HepG2 (cell line): Measurements from ENCODE around the gene AK4. TPM values are rescaled to one million over a fixed set of nuclear protein-coding genes. Genes with fewer than 3 reads are reported as not detected.

Experiments
- ATF1 ChIP-seq: IDR thresholded peaks from 2 replicates; pipeline ENCODE4 v1.6.1; 2016; ENCODE audit warnings: mild to moderate bottlenecking, control low read depth
- ZNF549 ChIP-seq: sonication (generic); formaldehyde crosslinking; IDR thresholded peaks from 2 replicates; pipeline ENCODE4 v1.5.0; 2020; ENCODE audit warnings: missing genetic modification reagents
- ZNF674 ChIP-seq: sonication (generic); formaldehyde crosslinking; IDR thresholded peaks from 2 replicates; pipeline ENCODE4 v1.5.0; 2020; ENCODE audit warnings: low read depth, mild to moderate bottlenecking, missing genetic modification reagents
- polyA plus RNA-seq, 8 experiments: library from polyadenylated mRNA; depleted of rRNA in 3 of 8; stranded (reverse) in 7 of 8; unstranded in 1 of 8; fragments of >200 nt; fragmentation: Illumina TruSeq in 4 of 8; extraction: Trizol in 4 of 8; gene quantifications; 2 replicates each; pipeline versions ENCODE4 v1.2.1 to v1.2.3, GENCODE V29; 2011 to 2016; ENCODE audit warnings: low read depth in 4 of 8, missing spikeins in 1 of 8, mixed read lengths in 1 of 8; ENCODE audit not compliant: insufficient read depth in 1 of 8
- total RNA-seq, 5 experiments: library from RNA; depleted of rRNA; stranded (reverse); fragments of >200 nt; fragmentation: Illumina TruSeq; extraction: Trizol; gene quantifications; 2 replicates each; pipeline ENCODE4 v1.2.3, GENCODE V29; 2016; ENCODE audit warnings: low read depth in 1 of 5
- TF ChIP-seq, protein P1 (sequence below): sonication (generic); formaldehyde crosslinking; IDR thresholded peaks from 2 replicates; pipeline ENCODE4 v1.4.0; 2020; ENCODE audit warnings: missing genetic modification reagents
- TF ChIP-seq, protein P2 (sequence below): sonication (generic); formaldehyde crosslinking; IDR thresholded peaks from 2 replicates; pipeline ENCODE4 v1.5.1; 2020; ENCODE audit warnings: mild to moderate bottlenecking, missing genetic modification reagents, borderline replicate concordance
- TF ChIP-seq, protein P3 (sequence below): sonication (generic); formaldehyde crosslinking; IDR thresholded peaks from 2 replicates; pipeline ENCODE4 v1.8.1; 2022; ENCODE audit warnings: mild to moderate bottlenecking, missing genetic modification reagents
- TF ChIP-seq, protein P4 (sequence below): sonication (generic); formaldehyde crosslinking; IDR thresholded peaks from 2 replicates; pipeline ENCODE4 v1.8.1; 2023; ENCODE audit warnings: mild to moderate bottlenecking, missing genetic modification reagents
- TF ChIP-seq, protein P5 (sequence below): sonication (generic); formaldehyde crosslinking; IDR thresholded peaks from 2 replicates; pipeline ENCODE4 v1.4.0; 2020; ENCODE audit warnings: missing genetic modification reagents
- TF ChIP-seq, protein P6 (sequence below): sonication (generic); formaldehyde crosslinking; IDR thresholded peaks from 2 replicates; pipeline ENCODE4 v1.5.1; 2020; ENCODE audit warnings: mild to moderate bottlenecking, missing genetic modification reagents, moderate library complexity

The AK4 gene
- total and polyA plus RNA-seq, 2 of the 13 experiments (the other 11 are each of a cell fraction or from before 2014, with no cell fraction given), result 110 to 160 TPM

DNA sequence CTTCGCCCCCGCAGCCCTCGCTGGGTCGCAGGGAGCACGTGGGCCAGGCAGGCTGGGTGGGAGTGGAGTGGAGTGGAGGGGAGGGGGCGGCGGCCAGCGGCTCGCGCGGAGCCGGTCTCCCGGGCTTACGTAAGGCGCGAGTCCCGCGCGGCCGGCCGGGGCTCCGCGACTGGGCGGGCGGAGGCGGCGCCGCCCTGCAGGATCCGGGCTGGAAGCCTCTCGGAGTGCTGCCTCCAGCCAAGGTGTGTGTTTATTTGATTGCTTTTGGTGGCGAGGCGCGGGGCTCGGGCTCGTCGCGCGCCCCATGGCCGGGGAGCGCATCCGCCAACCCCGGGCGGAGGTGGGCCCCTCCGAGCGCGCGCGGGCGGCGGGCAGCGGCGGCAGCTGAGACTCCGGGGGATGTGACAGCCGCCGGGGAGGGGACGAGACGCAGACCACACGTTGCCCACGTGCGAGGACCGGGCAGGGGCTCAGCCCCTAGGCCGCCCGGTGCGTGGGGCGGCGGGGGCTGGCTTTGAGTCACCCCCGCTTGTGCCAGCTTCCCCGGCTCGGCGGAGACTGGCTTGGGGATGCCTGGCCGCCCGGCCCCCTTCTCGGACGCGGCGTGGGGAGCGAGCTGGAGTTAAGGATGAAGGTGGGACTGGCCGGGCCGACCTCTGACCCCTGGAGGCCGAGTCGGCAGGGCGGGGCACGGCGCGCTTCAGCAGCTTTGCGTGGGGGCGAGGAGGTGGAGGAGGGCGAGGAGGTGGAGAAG, 402 bp upstream of the AK4 start (continued):
- TF ChIP-seq, protein P1, sequence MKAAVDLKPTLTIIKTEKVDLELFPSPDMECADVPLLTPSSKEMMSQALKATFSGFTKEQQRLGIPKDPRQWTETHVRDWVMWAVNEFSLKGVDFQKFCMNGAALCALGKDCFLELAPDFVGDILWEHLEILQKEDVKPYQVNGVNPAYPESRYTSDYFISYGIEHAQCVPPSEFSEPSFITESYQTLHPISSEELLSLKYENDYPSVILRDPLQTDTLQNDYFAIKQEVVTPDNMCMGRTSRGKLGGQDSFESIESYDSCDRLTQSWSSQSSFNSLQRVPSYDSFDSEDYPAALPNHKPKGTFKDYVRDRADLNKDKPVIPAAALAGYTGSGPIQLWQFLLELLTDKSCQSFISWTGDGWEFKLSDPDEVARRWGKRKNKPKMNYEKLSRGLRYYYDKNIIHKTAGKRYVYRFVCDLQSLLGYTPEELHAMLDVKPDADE, result no peak
- TF ChIP-seq, protein P2, sequence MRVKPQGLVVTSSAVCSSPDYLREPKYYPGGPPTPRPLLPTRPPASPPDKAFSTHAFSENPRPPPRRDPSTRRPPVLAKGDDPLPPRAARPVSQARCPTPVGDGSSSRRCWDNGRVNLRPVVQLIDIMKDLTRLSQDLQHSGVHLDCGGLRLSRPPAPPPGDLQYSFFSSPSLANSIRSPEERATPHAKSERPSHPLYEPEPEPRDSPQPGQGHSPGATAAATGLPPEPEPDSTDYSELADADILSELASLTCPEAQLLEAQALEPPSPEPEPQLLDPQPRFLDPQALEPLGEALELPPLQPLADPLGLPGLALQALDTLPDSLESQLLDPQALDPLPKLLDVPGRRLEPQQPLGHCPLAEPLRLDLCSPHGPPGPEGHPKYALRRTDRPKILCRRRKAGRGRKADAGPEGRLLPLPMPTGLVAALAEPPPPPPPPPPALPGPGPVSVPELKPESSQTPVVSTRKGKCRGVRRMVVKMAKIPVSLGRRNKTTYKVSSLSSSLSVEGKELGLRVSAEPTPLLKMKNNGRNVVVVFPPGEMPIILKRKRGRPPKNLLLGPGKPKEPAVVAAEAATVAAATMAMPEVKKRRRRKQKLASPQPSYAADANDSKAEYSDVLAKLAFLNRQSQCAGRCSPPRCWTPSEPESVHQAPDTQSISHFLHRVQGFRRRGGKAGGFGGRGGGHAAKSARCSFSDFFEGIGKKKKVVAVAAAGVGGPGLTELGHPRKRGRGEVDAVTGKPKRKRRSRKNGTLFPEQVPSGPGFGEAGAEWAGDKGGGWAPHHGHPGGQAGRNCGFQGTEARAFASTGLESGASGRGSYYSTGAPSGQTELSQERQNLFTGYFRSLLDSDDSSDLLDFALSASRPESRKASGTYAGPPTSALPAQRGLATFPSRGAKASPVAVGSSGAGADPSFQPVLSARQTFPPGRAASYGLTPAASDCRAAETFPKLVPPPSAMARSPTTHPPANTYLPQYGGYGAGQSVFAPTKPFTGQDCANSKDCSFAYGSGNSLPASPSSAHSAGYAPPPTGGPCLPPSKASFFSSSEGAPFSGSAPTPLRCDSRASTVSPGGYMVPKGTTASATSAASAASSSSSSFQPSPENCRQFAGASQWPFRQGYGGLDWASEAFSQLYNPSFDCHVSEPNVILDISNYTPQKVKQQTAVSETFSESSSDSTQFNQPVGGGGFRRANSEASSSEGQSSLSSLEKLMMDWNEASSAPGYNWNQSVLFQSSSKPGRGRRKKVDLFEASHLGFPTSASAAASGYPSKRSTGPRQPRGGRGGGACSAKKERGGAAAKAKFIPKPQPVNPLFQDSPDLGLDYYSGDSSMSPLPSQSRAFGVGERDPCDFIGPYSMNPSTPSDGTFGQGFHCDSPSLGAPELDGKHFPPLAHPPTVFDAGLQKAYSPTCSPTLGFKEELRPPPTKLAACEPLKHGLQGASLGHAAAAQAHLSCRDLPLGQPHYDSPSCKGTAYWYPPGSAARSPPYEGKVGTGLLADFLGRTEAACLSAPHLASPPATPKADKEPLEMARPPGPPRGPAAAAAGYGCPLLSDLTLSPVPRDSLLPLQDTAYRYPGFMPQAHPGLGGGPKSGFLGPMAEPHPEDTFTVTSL (CRISPR knock-in tag), result no peak
- TF ChIP-seq ZNF674 (CRISPR knock-in tag) (no peak), ZNF549 (CRISPR knock-in tag) (no peak), ATF1 (CRISPR knock-in tag) (no peak)
- TF ChIP-seq, protein P3, sequence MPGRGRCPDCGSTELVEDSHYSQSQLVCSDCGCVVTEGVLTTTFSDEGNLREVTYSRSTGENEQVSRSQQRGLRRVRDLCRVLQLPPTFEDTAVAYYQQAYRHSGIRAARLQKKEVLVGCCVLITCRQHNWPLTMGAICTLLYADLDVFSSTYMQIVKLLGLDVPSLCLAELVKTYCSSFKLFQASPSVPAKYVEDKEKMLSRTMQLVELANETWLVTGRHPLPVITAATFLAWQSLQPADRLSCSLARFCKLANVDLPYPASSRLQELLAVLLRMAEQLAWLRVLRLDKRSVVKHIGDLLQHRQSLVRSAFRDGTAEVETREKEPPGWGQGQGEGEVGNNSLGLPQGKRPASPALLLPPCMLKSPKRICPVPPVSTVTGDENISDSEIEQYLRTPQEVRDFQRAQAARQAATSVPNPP (CRISPR knock-in tag), result peak; percentile 23; the same call in 1 of the 2 replicates
- TF ChIP-seq, protein P4, sequence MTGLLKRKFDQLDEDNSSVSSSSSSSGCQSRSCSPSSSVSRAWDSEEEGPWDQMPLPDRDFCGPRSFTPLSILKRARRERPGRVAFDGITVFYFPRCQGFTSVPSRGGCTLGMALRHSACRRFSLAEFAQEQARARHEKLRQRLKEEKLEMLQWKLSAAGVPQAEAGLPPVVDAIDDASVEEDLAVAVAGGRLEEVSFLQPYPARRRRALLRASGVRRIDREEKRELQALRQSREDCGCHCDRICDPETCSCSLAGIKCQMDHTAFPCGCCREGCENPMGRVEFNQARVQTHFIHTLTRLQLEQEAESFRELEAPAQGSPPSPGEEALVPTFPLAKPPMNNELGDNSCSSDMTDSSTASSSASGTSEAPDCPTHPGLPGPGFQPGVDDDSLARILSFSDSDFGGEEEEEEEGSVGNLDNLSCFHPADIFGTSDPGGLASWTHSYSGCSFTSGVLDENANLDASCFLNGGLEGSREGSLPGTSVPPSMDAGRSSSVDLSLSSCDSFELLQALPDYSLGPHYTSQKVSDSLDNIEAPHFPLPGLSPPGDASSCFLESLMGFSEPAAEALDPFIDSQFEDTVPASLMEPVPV (CRISPR knock-in tag), result peak; percentile 70; the same call in 1 of the 2 replicates
- TF ChIP-seq, protein P5, sequence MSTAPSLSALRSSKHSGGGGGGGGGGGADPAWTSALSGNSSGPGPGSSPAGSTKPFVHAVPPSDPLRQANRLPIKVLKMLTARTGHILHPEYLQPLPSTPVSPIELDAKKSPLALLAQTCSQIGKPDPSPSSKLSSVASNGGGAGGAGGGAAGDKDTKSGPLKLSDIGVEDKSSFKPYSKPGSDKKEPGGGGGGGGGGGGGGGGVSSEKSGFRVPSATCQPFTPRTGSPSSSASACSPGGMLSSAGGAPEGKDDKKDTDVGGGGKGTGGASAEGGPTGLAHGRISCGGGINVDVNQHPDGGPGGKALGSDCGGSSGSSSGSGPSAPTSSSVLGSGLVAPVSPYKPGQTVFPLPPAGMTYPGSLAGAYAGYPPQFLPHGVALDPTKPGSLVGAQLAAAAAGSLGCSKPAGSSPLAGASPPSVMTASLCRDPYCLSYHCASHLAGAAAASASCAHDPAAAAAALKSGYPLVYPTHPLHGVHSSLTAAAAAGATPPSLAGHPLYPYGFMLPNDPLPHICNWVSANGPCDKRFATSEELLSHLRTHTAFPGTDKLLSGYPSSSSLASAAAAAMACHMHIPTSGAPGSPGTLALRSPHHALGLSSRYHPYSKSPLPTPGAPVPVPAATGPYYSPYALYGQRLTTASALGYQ (CRISPR knock-in tag), result no peak
- TF ChIP-seq, protein P6, sequence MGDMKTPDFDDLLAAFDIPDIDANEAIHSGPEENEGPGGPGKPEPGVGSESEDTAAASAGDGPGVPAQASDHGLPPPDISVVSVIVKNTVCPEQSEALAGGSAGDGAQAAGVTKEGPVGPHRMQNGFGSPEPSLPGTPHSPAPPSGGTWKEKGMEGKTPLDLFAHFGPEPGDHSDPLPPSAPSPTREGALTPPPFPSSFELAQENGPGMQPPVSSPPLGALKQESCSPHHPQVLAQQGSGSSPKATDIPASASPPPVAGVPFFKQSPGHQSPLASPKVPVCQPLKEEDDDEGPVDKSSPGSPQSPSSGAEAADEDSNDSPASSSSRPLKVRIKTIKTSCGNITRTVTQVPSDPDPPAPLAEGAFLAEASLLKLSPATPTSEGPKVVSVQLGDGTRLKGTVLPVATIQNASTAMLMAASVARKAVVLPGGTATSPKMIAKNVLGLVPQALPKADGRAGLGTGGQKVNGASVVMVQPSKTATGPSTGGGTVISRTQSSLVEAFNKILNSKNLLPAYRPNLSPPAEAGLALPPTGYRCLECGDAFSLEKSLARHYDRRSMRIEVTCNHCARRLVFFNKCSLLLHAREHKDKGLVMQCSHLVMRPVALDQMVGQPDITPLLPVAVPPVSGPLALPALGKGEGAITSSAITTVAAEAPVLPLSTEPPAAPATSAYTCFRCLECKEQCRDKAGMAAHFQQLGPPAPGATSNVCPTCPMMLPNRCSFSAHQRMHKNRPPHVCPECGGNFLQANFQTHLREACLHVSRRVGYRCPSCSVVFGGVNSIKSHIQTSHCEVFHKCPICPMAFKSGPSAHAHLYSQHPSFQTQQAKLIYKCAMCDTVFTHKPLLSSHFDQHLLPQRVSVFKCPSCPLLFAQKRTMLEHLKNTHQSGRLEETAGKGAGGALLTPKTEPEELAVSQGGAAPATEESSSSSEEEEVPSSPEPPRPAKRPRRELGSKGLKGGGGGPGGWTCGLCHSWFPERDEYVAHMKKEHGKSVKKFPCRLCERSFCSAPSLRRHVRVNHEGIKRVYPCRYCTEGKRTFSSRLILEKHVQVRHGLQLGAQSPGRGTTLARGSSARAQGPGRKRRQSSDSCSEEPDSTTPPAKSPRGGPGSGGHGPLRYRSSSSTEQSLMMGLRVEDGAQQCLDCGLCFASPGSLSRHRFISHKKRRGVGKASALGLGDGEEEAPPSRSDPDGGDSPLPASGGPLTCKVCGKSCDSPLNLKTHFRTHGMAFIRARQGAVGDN (CRISPR knock-in tag), result peak; percentile 85
